ENCODE results near the gene TLN1.
A peak's percentile ranks its signal among the peaks of the same experiment; 100 is the strongest.

Gene TLN1

GRCh38 chr9:35732185-35732799 is at the start of gene TLN1, which contains the start of gene CREB3:
Gene TLN1 (minus strand): TSS chr9:35732195. CDS start chr9:35725694, 6,501 bp downstream.
Gene CREB3 (plus strand): TSS chr9:35732666. CDS start chr9:35732773, 107 bp downstream.
- peak; percentile 95 for DNase-seq (ENCODE audit: low read depth)

- DNase-seq (ENCODE audit: low read depth), result no peak
These were observed 49.1 kb upstream of the TLN1 start for GRCh38 chr9:35781066-35781465.

GRCh38 chr9:35778496-35778895 is 46.5 kb upstream of the TLN1 start:
- DNase-seq (ENCODE audit: low read depth), result no peak

- DNase-seq (ENCODE audit: low read depth), result no peak
These were observed 44.0 kb upstream of the TLN1 start for GRCh38 chr9:35776018-35776417.

- no peak for DNase-seq (ENCODE audit: low read depth)
These were observed 43.1 kb upstream of the TLN1 start for GRCh38 chr9:35774907-35775635.

- no peak for DNase-seq (ENCODE audit: low read depth)
These were observed 39.9 kb upstream of the TLN1 start for GRCh38 chr9:35771943-35772342.

- no peak for DNase-seq (ENCODE audit: low read depth)
These were observed 39.5 kb upstream of the TLN1 start for GRCh38 chr9:35771534-35771933.

- no peak for DNase-seq (ENCODE audit: low read depth)
These were observed 39.1 kb upstream of the TLN1 start for GRCh38 chr9:35771075-35771433.

- DNase-seq (ENCODE audit: low read depth), result no peak
These were observed 37.8 kb upstream of the TLN1 start for GRCh38 chr9:35769763-35770162.

- no peak for DNase-seq (ENCODE audit: low read depth)
These were observed 35.5 kb upstream of the TLN1 start for GRCh38 chr9:35767458-35767857.

GRCh38 chr9:35766997-35767396 is 35.0 kb upstream of the TLN1 start:
- DNase-seq (ENCODE audit: low read depth), result no peak

GRCh38 chr9:35763803-35764202 is 31.8 kb upstream of the TLN1 start:
- DNase-seq (ENCODE audit: low read depth), result no peak

GRCh38 chr9:35763181-35763580 is 31.2 kb upstream of the TLN1 start:
- DNase-seq (ENCODE audit: low read depth), result no peak

GRCh38 chr9:35760651-35761050 is 28.7 kb upstream of the TLN1 start:
- DNase-seq (ENCODE audit: low read depth), result no peak

- DNase-seq (ENCODE audit: low read depth), result no peak
These were observed 27.8 kb upstream of the TLN1 start for GRCh38 chr9:35759795-35760194.

GRCh38 chr9:35758475-35759050 is 26.6 kb upstream of the TLN1 start:
- no peak for DNase-seq (ENCODE audit: low read depth)

GRCh38 chr9:35757892-35758275 is 25.9 kb upstream of the TLN1 start:
- no peak for DNase-seq (ENCODE audit: low read depth)

- DNase-seq (ENCODE audit: low read depth), result no peak
These were observed 25.4 kb upstream of the TLN1 start for GRCh38 chr9:35757226-35757891.

GRCh38 chr9:35756275-35757225 is 24.6 kb upstream of the TLN1 start:
- peak; percentile 76 for DNase-seq (ENCODE audit: low read depth)

GRCh38 chr9:35755071-35755470 is 23.1 kb upstream of the TLN1 start:
- DNase-seq (ENCODE audit: low read depth), result no peak

- DNase-seq (ENCODE audit: low read depth), result no peak
These were observed 22.3 kb upstream of the TLN1 start, which contains the start of gene MSMP for GRCh38 chr9:35754264-35754663. Gene MSMP (minus strand): TSS chr9:35754276. CDS start chr9:35754129, 147 bp downstream.

GRCh38 chr9:35753466-35753865 is 21.5 kb upstream of the TLN1 start:
- no peak for DNase-seq (ENCODE audit: low read depth)
